Stimulated activated CD8-positive, alpha-beta memory T cell treated with anti-CD3 and anti-CD28 coated beads, Interleukin-12 subunit alpha, Interleukin-12 subunit beta, amount 100 ng/mL, for 24 hours (primary cell): ENCODE results near the gene TOMM20.
"Not testable (repeated sequence)": the region's sequence is repeated elsewhere in the genome, so short reads cannot be mapped to it uniquely, and the experiment has no call there.

Source experiments
- DNase-seq: peaks from one replicate; pipeline ENCODE4 v3.0.0-alpha.2; 2020; ENCODE audit errors: extremely low read depth

The TOMM20 gene

DNA sequence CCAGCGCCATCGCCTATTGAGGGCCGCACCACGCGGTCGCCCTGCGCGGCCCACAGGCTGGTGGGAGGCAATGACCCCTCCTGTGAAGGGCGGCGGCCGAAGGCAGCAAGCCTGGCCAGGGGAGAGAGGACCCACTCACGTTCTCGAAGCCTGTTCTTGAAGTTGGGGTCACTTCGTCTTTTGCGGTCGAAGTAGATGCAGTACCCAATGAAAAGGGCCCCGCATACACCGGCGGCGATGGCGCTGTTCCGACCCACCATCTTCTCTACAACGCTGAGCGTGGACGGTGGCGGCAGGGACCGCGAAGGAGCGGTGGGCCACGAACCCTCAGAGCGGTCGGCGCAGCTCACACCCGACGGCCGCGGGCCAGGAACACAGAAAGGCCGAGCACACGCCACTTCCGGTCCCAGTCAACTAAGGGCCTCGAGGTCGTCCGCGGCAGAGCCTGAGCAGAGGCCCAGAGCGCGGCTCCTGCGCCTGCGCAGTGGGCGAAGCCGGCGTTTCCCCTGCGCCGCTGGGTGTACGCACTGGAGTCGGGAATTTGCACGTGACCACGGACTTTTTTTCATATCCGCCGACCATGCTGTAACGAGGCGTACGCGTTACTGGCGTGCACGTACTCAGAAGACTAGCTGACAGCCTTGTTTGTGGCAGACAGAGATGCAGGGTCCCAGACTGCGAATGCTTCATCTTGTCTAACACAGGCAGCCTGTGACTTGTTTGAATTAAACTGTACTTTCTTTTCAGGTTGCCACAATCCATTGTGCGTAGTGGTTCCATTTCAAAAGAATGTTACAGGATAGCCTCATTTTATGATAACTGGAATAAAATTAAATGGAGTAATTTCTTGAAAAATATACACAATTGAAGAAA, at the start of gene TOMM20:
TOMM20 (minus strand) TSS at position 382 of the 873 bp plus-strand sequence; CDS start at position 260, 122 bp downstream.
- DNase-seq = peak; percentile 81

DNA sequence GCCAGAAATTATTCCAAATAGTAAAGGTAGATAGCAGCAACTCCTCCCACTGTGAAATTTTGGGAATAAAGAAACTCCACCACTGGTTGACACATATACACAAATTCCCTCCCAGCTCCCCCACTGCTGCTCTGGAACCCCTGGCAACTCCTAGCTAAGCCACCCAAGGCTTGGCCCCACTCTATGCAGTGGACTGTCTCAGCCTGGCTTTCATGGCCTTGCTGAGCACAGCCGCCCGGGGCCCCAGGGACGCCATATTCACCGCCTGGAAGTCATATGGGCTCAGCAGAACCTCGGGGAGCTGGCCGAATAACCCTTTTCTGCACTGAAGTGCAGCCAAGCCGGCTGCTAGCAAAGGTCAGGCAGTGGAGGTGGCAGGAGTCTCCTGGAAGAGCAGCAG, 47.8 kb upstream of the TOMM20 start:
- no peak for DNase-seq

DNA sequence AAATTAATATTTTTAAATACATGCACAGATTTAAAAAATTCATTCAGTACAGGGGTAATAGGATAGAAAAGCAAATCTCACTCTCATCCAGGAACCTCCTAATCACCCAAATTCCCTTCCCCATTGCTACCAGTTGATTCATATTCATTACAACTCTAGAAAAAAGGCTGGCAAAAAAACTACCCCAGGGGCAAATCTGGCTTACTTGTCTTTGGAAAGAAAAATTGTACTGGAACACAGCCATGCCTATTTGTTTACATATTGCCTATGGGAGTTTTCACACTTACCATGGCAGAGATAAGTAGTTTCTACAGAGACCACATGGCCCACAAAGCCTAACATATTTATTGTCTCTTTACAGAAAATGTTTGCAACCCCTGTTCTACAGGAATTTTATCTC, 41.3 kb upstream of the TOMM20 start:
- DNase-seq = no peak

DNA sequence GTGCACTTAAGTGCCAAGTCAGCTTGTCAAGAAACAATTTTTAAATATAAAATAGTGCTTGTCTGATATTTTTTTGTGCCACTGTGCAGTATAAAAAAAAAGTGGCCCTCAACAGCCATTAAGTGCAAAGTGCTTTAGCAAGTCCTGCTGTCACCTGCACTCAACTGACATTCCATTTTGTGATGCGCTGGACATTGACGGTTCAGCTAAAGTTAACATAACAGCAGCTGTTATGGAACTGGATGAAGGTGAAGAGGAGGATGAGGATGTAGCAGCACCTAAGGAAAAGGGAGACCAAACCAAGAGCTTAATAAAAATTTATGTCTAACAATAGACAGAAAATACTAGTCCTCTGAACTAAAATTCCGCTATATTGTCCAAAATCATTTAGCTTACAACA, 39.7 kb upstream of the TOMM20 start:
- DNase-seq = no peak

DNA sequence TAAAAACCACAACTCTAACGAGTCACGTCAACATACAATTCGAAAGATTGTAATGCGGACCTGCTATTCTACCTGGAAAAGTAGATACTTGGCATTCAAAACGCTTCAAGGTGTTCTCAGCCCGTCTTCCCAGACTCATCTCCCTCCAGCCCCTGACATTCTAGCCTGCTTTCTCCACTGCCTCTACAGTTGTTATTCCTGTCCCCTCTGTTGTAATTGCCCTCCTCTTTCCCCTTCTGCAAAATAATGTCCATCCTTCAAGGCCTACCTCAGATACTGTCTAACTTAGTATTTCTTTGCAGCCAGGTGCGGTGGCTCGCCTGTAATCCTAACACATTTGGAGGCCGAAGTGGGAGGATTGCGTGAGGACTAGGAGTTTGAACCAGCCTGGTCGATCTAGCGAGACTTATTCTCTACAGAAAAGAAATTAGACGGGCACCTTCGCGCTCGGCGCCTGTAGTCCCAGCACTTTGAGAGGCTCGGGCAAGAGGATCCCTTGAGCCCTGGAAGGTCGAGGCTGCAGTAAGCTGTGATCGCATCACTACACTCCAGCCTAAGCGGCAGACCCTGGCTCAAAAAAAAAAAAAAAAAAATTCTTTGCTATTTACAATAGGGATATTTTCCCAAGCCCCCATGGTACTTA, 33.2 kb upstream of the TOMM20 start:
- DNase-seq = no peak

DNA sequence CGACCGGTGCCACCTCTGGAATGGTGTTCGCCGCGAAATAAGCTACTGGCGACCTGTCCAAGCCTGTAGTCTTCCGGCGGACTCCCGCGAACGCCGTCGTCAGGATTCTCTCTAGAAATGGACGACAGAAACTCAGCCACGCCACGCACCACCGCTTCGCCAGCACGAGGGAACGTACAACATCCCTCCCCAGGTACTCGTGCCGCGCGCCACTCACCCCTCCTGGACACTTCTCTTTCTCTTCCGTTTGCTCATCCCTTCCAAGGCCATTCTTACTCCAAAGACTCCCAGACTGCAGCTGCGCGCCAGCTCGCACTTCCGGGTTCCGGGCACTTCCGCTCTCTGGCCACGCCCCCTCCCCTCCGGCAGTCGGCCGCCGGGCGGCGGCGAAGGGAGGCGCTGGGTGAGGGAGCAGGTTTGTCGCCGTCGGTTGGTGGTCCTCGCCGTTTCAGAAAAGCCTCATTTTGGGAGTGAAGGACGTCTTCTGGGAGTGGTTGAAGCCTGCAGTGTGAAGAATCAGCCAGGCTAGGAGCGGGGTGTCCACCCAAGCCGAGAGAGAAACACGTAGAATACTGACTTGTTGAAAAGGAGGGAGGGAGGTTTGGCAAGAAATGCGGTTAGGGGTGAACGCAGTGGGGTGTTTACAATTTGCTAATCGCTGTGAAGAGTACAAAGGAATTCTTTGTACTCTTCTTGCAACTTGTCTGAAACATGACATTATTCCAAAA, 32.5 kb upstream of the TOMM20 start, which contains the start of gene RBM34:
RBM34 (minus strand) TSS at position 294 of the 728 bp plus-strand sequence; CDS start at position 270, 24 bp downstream.
- DNase-seq = peak; percentile 80

DNA sequence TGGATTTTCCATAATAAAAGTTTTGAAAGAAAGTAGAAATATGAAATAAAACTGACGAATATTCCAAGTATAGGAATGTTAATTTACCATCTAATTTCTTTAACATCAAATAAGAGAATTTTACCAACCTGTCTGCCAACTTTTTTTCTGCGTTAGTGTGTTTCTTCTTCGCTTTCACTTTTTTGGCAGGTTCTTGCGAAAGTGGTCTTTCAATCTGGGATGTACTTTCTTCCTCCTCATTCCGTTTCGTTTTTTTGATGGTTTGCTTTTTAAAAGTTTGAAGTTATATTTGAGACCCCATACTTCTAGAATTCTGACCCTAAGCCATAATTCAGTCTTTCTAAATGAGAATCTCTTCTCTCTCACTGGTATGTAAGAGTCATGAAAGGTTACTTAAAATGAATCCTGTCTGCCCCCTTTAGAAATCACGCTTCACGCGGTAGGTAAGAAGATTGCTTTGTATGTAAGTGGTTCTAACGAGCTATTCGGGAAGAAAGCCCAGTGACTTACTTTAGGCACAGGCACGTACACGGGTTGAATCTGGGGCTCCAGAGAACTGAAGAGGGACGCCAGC, 31.8 kb upstream of the TOMM20 start:
- no peak for DNase-seq

DNA sequence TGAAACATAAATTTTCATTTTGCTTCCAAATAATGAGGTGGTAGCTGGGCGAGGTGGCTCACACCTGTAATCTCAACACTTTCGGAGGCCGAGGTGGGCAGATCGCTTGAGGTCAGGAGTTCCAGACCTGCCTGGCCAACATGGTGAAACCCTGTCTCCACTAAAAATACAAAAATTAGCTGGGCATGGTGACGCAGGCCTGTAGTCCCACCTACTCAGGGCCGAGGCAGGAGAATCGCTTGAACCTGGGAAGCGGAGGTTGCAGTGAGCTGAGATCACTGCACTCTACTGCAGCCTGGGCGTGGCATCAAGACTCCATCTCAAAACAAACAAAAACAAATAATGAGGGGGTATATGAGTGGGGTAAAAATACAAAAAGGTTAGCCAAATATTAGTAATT, 31.3 kb upstream of the TOMM20 start:
- DNase-seq = not testable (repeated sequence)

DNA sequence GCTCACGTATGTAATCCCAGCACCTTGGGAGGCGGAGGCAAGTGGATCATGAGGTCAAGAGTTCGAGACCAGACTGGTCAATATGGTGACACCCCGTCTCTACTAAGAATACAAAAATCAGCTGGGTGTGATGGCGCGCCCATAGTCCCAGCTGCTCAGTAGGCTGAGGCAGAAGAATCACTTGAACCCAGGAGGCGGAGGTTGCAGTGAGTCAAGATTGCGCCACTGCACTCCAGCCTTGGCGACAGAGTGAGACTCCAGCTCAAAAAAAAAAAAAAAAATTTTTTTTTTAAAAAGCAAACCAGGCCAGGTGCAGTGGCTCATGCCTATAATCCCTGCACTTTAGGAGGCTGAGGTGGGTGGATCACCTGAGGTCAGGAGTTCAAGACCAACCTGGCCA, 30.6 kb upstream of the TOMM20 start:
- DNase-seq = not testable (repeated sequence)

DNA sequence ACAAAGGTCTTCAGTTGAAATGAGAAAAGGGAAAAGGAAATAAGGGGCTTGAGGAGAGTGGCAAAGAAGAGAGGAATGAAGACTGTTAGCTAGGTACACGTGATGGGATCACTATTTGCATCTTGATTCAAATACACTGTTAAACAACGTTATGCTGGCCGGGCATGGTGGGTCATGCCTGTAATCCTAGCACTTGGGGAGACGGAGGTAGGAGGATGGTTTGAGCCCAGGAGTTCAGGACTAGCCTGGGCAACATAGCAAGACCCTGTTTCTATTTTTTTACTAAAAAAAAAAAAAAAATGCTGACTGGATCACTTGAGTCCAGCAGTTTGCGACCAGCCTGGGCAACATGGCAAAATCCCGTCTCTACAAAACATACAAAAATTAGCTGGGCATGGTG, 30.0 kb upstream of the TOMM20 start:
- no peak for DNase-seq

DNA sequence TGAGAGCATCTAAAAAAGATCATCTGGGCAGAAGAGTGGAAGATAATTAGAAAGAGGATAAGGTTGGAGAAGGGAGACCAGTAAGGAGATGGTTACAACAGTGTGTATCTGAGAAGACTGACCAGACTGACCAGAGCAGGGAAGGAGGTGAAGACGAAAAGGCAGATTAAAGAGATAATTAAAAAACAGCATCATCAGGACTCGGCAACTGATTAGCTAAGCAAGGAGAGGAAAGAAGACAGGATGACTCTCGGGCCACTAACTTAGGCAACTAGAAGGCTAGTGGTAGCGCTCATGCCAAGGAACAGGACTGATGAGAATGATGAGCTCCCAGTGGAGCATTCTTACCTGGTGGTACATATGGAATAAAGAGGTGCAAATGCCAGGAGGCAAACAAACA, 28.5 kb upstream of the TOMM20 start:
- no peak for DNase-seq

DNA sequence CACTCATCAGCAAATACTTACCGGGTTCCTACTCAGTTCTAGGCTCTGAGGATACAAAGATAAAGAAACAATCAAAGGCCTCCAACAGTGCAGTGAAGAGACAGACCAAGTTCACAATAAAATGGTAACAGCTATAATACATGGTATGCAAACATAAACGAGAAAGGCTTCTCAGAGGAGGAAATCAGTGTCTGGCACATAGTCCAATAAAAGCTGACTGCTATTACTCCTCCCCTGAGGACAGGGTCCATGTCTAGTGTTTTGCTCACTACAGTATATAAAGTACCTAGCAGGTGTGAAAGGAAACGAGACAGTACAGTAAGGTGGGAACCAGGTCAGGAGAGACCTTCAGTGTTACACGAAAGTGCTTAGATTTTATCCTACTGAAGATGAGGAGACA, 28.1 kb upstream of the TOMM20 start:
- no peak for DNase-seq

DNA sequence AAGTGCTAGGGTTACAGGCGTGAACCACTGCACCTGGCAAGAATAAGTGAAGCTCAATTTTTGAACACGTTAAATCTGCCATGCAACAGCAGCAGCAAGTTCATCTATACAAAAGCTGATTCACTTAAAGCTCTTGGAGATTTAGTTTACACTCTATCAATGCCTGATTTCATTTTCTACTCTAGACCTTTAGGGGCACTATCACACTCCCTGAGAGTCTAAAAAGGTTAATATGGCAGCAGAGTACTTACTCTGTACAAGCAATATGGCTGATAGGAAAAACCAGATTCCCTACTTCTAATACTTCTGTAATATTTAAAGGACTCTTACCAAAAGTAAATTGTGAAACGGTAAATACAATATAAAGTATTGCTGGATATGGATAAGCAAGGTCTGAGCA, 27.6 kb upstream of the TOMM20 start:
- DNase-seq = no peak

DNA sequence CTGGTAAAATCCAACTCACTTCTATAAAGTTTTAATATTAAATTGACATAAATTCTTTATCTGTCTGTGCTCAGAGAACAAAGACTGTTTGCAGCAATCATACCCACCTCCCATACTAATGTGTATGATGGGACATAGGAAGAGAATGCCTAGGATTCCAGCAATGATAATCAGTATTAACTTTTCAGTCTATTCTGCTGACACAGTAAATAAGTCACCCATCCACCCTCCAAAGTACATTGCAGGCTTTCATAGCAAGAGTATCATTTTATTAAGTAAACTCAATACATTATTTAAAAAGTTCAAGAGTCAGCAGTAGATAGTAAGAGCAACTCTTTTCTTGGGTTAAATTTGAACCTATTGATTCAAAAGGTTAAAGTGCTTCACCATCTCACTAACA, 23.6 kb upstream of the TOMM20 start:
- no peak for DNase-seq

DNA sequence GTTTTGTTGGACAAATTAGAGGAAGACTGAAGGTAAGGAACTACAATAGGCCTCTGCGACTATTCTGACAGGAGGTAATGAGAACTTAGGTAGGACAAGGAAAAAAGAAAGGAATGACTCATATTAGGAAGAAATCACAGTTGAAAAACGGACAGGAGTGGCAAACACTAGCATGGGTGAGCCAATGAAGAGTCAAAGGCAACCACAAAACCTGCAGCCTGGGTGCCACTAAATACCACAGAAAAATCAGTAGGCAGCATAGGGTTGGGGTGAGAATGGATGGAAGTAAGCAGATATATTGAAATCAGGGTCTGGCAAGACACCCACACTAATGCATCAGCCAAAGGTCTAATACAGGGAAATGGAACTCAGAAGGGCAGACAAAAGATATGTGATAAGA, 22.4 kb upstream of the TOMM20 start:
- no peak for DNase-seq

DNA sequence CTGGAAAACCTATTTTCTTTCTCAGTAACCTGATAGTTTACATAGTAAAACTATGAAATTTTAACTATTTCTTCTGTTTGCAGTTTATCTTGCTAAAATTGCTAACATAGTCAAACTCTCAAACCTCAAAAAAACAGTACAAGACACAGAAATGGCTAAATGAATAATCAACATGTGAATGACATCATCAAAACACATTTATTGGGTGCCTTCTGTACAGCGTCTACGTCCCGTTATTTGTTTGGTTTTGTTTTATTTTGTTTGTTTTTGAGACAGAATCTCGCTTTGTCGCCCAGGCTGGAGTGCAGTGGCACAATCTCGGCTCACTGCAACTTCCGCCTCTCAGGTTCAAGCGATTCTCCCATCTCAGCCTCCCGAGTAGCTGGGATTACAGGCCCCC, 21.2 kb upstream of the TOMM20 start:
- no peak for DNase-seq

DNA sequence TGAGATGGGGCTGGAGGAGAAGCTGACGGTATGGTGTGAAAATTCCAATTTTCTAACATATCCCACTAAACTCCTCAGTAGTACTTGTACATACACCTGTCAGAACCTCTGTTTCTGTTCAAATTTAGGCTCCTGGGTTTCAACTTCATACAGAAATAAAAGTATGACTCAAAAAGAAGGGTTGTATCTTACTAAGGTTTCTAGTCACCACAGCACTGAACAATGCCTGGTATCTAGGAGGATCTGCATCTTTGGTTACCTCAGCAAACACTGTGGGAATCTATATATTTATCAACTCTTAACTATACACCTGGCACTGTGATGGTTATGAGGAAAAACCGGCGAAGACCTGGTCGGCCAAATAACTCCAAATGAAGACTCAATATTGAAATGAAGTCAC, 18.6 kb upstream of the TOMM20 start:
- no peak for DNase-seq

DNA sequence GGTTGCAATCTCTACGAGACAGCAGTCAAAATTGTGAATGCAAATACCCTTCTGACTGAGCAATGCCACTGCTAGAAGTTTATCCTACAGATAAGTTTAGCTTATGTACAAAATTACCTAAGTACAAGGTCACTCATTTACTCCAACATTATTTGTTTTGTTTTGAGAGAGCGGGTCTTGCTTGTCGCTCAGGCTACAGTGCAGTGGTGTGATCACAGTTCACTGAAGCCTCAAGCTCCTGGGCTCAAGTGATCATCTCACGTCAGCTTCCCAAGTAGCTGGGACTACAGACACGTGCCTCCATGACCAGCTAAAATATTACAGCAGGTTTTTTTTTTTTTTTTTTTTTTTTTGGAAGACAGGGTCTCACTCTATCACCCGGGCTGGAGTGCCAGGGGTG, 17.0 kb upstream of the TOMM20 start:
- no peak for DNase-seq

DNA sequence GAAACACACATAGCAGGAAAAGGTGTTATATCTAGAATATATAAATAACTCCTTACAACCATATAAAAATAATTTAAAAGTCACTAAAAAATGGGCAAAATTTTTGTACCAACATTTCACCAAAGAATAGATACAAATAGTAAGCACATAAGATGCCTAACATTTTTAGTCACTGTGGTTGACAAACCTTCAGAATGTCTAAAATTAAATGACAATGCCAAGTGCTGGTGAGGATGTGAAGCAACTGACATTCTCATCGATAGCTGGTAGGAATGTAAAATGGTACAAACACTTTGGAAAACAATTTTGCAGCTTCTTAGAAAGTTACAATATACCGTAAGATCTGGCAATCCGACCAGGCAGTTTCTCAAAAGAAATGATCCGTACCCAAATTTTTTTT, 14.4 kb upstream of the TOMM20 start:
- DNase-seq = no peak

DNA sequence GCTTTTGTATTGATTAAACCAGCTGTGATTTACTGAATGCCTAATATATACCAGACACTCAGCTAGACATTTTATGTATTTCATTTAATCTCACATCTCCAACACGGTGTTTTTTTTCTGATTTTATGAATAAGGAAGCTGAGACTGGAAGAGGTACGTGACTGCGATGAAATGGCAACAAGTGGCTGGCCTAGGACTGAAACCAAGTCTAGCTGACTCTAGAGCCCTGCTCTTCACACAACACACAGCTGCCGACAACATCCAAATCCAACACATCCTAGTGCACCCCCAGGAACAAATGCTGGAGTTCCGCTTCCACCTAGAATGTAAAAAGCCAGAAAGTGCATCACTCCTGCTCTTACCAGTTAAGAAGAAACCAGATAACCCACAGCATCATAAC, 10.7 kb upstream of the TOMM20 start:
- DNase-seq = no peak

DNA sequence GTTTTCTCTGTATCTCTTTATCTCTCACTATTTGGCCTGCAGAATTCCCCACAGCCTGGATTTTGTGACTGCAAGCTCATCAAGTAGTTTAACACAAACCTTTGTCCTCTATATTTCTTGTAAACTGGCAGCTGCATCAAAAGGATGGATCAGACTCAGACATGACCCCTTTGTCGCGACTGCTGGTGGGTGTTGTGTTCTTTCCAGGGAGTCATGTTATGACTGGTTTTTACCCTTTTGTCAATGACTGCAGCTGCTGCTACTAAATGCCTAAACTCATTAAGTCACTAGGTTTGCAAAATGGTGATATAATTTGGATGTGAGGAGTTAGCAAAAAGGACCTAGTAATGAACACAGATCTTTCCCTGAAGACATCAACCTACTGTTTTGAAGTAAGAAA, 10.2 kb upstream of the TOMM20 start:
- DNase-seq = no peak

DNA sequence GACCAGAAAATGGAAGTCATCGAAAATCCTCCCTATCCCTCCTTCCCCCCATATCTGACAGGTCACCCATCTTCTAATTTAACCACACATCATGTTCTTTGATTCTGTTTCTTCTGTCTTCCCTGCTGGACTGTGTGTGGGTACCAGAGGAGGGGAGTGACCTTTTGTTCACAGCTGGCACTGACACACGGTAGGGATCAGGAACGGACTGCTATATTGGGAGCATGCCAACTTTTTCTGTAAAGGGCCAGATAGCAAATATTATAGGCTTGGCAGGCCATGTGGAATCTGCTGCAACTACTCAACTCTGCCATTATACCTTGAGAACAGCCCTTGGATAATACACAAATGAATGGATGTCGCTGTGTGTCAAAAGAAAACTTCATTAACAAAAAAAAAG, 7.5 kb upstream of the TOMM20 start:
- no peak for DNase-seq
